ENCODE results near the gene KCNJ4. TPM values are rescaled to one million over a fixed set of nuclear protein-coding genes. Genes with fewer than 3 reads are reported as not detected.

KCNJ4 gene
- total RNA-seq, 1 experiment from 2014 or later = not detected

DNA sequence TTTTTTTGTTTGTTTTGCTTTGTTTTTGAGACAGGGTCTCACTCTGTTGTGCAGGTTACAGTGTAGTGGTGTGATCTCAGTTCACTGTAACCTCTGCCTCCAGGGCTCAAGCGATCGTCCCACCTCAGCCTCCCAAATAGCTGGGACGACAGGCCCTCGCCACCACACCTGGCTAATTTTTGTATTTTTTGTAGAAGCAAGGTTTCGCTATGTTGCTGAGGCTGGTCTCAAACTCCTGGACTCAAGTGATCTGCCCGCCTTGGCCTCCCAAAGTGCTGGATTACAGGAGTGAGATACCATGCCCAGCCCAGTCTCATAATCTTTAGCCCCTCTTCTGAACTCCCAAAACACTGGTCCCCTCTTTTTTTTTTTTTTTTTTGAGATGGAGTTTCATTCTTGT lies 50.6 kb downstream of the KCNJ4 start:
- BruUV-seq (replicated peaks) = no TSS peak
- no peak overlapping the region for H3K9ac ChIP-seq (ENCODE audit: low read length)
- intact Hi-C loops (cut with micrococcal nuclease) = no loop called here
- H3K27ac ChIP-seq (ENCODE audit: low read length) = no peak overlapping the region
- no peaks in the 10 kb centered on the region for H4K20me1 ChIP-seq (ENCODE audit: low read length)
- no peak overlapping the region for H3K4me3 ChIP-seq (ENCODE audit: low read length)
- TF ChIP-seq, protein P1, sequence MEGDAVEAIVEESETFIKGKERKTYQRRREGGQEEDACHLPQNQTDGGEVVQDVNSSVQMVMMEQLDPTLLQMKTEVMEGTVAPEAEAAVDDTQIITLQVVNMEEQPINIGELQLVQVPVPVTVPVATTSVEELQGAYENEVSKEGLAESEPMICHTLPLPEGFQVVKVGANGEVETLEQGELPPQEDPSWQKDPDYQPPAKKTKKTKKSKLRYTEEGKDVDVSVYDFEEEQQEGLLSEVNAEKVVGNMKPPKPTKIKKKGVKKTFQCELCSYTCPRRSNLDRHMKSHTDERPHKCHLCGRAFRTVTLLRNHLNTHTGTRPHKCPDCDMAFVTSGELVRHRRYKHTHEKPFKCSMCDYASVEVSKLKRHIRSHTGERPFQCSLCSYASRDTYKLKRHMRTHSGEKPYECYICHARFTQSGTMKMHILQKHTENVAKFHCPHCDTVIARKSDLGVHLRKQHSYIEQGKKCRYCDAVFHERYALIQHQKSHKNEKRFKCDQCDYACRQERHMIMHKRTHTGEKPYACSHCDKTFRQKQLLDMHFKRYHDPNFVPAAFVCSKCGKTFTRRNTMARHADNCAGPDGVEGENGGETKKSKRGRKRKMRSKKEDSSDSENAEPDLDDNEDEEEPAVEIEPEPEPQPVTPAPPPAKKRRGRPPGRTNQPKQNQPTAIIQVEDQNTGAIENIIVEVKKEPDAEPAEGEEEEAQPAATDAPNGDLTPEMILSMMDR (conservative IDR thresholded peaks at IDR 0.05; ENCODE audit: low read depth, low read length) = no peak
- TF ChIP-seq EZH2 (IDR thresholded peaks at IDR 0.05; ENCODE audit: low read length, unreplicated experiment) (no peak), EZH2phosphoT487 (IDR thresholded peaks at IDR 0.05; ENCODE audit: borderline replicate concordance, low read length) (no peak)
- ATAC-seq (no peak), DNase-seq (no peak)
- H3K4me1 ChIP-seq (ENCODE audit: insufficient read depth, low read length) = no peaks in the 10 kb centered on the region; the same call in 1 of the 2 replicates
- no peaks in the 10 kb centered on the region for H3K36me3 ChIP-seq (ENCODE audit: low read depth, low read length)
- POLR2A ChIA-PET (ENCODE audit: unreplicated experiment) = no interaction called here
- no peaks in the 10 kb centered on the region for H3K79me2 ChIP-seq (ENCODE audit: low read length)
- H3F3A ChIP-seq (ENCODE audit: low read length, unreplicated experiment) = no peaks in the 10 kb centered on the region
- no peak overlapping the region for H3K4me2 ChIP-seq (ENCODE audit: low read length)
- no peaks in the 10 kb centered on the region for H3K9me3 ChIP-seq (ENCODE audit: low read length)
- H3K9me2 ChIP-seq (replicated peaks; ENCODE audit: low read length) = no peaks in the 10 kb centered on the region
- no peak overlapping the region for H2AFZ ChIP-seq (ENCODE audit: low read length)
- no peaks in the 10 kb centered on the region for H3K27me3 ChIP-seq (ENCODE audit: low read length)
- CTCF ChIA-PET = no interaction called here

DNA sequence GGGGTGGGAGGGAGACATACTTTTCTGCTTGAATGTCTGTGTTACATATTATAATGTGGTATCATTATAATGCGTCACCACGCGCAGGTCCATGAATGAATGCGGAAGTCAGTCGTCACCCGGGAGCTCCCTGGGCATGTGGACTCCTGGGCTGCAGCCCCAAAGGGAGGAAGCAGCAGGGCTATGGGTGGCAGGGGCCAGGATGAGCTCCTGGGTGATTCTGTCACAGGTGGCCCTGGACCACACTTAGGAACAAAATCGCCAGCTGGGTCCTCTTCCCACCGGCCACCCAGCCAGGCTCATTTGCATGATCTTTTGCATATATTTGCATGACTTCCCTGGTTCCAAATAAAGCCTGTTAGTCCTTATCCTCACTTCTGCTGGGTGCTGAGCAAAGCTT lies 51.2 kb downstream of the KCNJ4 start:
- no peaks in the 10 kb centered on the region for H3K79me2 ChIP-seq (ENCODE audit: low read length)
- no peaks in the 10 kb centered on the region for H3K27me3 ChIP-seq (ENCODE audit: low read length)
- DNase-seq (no peak), ATAC-seq (no peak)
- H3F3A ChIP-seq (ENCODE audit: low read length, unreplicated experiment) = no peaks in the 10 kb centered on the region
- no peak overlapping the region for H3K4me3 ChIP-seq (ENCODE audit: low read length)
- no peaks in the 10 kb centered on the region; the same call in 1 of the 2 replicates for H3K4me1 ChIP-seq (ENCODE audit: insufficient read depth, low read length)
- BruUV-seq (replicated peaks) = no TSS peak
- ChIA-PET CTCF (no interaction called here), POLR2A (ENCODE audit: unreplicated experiment) (no interaction called here)
- no peak overlapping the region for H2AFZ ChIP-seq (ENCODE audit: low read length)
- TF ChIP-seq, protein P1 (conservative IDR thresholded peaks at IDR 0.05; ENCODE audit: low read depth, low read length) = no peak
- TF ChIP-seq EZH2phosphoT487 (IDR thresholded peaks at IDR 0.05; ENCODE audit: borderline replicate concordance, low read length) = no peak
- intact Hi-C loops (cut with micrococcal nuclease) = no loop called here
- no peak overlapping the region for H3K9ac ChIP-seq (ENCODE audit: low read length)
- H3K9me2 ChIP-seq (replicated peaks; ENCODE audit: low read length) = no peaks in the 10 kb centered on the region
- H3K27ac ChIP-seq (ENCODE audit: low read length) = no peak overlapping the region
- no peaks in the 10 kb centered on the region for H4K20me1 ChIP-seq (ENCODE audit: low read length)
- no peak overlapping the region for H3K4me2 ChIP-seq (ENCODE audit: low read length)
- no peaks in the 10 kb centered on the region for H3K9me3 ChIP-seq (ENCODE audit: low read length)
- no peaks in the 10 kb centered on the region for H3K36me3 ChIP-seq (ENCODE audit: low read depth, low read length)

DNA sequence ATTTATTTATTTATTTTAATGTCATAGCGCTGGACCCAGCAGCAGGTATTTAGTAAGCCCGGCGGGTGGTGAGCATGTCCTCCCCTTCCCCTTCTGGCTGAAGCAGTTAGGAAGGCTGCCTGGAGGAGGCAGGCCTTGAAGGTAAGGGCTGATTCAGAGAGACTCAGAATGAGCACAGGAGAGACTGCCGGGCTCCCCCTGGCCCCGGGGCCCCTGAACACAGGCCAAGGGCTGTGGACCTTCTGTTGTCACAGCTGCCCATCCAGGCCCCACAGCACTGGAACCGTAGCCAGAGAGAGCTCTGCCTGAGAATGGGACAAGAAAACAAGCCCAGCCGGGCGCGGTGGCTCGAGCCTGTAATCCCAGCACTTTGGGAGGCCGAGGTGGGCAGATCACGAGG lies 52.8 kb downstream of the KCNJ4 start:
- ATAC-seq (no peak), DNase-seq (no peak)
- Histone ChIP-seq H3K9me2 (replicated peaks; ENCODE audit: low read length) (no peaks in the 10 kb centered on the region), H3K4me3 (ENCODE audit: low read length) (no peak overlapping the region), H3K27ac (ENCODE audit: low read length) (no peak overlapping the region), H2AFZ (ENCODE audit: low read length) (no peak overlapping the region), H3K4me1 (ENCODE audit: insufficient read depth, low read length) (no peaks in the 10 kb centered on the region; the same call in 1 of the 2 replicates), H3K9me3 (ENCODE audit: low read length) (no peaks in the 10 kb centered on the region), H3K9ac (ENCODE audit: low read length) (no peak overlapping the region), H3F3A (ENCODE audit: low read length, unreplicated experiment) (no peaks in the 10 kb centered on the region), H4K20me1 (ENCODE audit: low read length) (no peaks in the 10 kb centered on the region), H3K36me3 (ENCODE audit: low read depth, low read length) (no peaks in the 10 kb centered on the region), H3K4me2 (ENCODE audit: low read length) (no peak overlapping the region), H3K27me3 (ENCODE audit: low read length) (no peaks in the 10 kb centered on the region), H3K79me2 (ENCODE audit: low read length) (peaks cover 8% of the 10 kb centered on the region)
- CTCF ChIA-PET = no interaction called here
- POLR2A ChIA-PET (ENCODE audit: unreplicated experiment) = no interaction called here
- TF ChIP-seq EZH2phosphoT487 (IDR thresholded peaks at IDR 0.05; ENCODE audit: borderline replicate concordance, low read length) = no peak
- TF ChIP-seq, protein P1 (conservative IDR thresholded peaks at IDR 0.05; ENCODE audit: low read depth, low read length) = no peak
- no peak for TF ChIP-seq EZH2 (IDR thresholded peaks at IDR 0.05; ENCODE audit: low read length, unreplicated experiment)
- intact Hi-C loops (cut with micrococcal nuclease) = no loop called here
- BruUV-seq (replicated peaks) = no TSS peak
